Peyer's patch (tissue), 4 donors: ENCODE data around the gene RPL3. TPM values are rescaled to one million over a fixed set of nuclear protein-coding genes. Genes with fewer than 3 reads are reported as not detected.

ENCODE experiments used
- DNase-seq, 3 donors: peaks; one replicate each; pipeline ENCODE4 v3.0.0-alpha.2; 2017 to 2019
- H3K27ac ChIP-seq, 4 donors: fragments of 200-600 bp; sonication (generic); one replicate each; pipeline ENCODE4 v1.5.1; 2016 to 2019
- H3K27me3 ChIP-seq, 2 donors: fragments of 200-600 bp; sonication (generic); one replicate each; pipeline ENCODE4 v1.5.1; 2019
- H3K36me3 ChIP-seq, 3 donors: fragments of 200-600 bp; sonication (generic); one replicate each; pipeline ENCODE4 v1.5.1; 2016 to 2019
- H3K4me1 ChIP-seq, 4 donors: fragments of 200-600 bp; sonication (generic); one replicate each; pipeline ENCODE4 v1.5.1; 2016 to 2019
- H3K4me3 ChIP-seq, 4 donors: fragments of 200-600 bp; sonication (generic); 1 replicate in 3 of 4; 2 replicates in 1 of 4; pipeline ENCODE4 v1.5.1; 2016 to 2019; ENCODE audit warnings: mild to moderate bottlenecking in 1 of 4
- H3K9me3 ChIP-seq, 4 donors: fragments of 200-600 bp; sonication (generic); one replicate each; pipeline ENCODE4 v1.5.1; 2016 to 2019; ENCODE audit warnings: mild to moderate bottlenecking in 1 of 4
- CTCF ChIP-seq, 6 experiments: fragments of 450-650 bp in 4 of 6; fragments of 200-600 bp in 2 of 6; sonication (generic) in 1 of 6; IDR thresholded peaks; one replicate each; pipeline ENCODE4 v1.5.1; 2017 to 2019; ENCODE audit warnings: antibody characterized with exemption in 6 of 6, mild to moderate bottlenecking in 3 of 6, moderate library complexity in 1 of 6
- POLR2A ChIP-seq, 2 donors: fragments of 450-650 bp; IDR thresholded peaks; one replicate each; pipeline ENCODE4 v1.5.1; 2017; ENCODE audit warnings: antibody characterized with exemption in 2 of 2, mild to moderate bottlenecking in 2 of 2, moderate library complexity in 2 of 2
- total RNA-seq, 4 donors: library from RNA; depleted of rRNA; stranded (reverse); fragments of >200 nt; gene quantifications; one replicate each; pipeline ENCODE4 v1.1.0, GENCODE V29; 2016

Gene RPL3
- total RNA-seq, 4 donors from 2014 or later = 736 to 1,914 (median 1,266) TPM

- no peaks in the 10 kb centered on the region for H3K9me3 ChIP-seq
- H3K27me3 ChIP-seq = no peaks in the 10 kb centered on the region
- no peak overlapping the region for H3K4me3 ChIP-seq
- DNase-seq = peak in 1 of 3 donors; percentile 48
- H3K4me1 ChIP-seq = peaks cover 0 to 31% (median 12%) of the 10 kb centered on the region in 4 donors
- TF ChIP-seq POLR2A (IDR thresholded peaks at IDR 0.05) (no peak), CTCF (IDR thresholded peaks at IDR 0.05) (no peak)
- peaks cover 0 to 61% (median 5%) of the 10 kb centered on the region in 3 donors for H3K36me3 ChIP-seq
- no peak overlapping the region for H3K27ac ChIP-seq
Measured at GRCh38 chr22:39312410-39312809, 7.0 kb downstream of the RPL3 start.

GRCh38 chr22:39311592-39312400 lies 7.6 kb downstream of the RPL3 start:
- H3K27me3 ChIP-seq = no peaks in the 10 kb centered on the region
- TF ChIP-seq POLR2A (IDR thresholded peaks at IDR 0.05) (no peak), CTCF (IDR thresholded peaks at IDR 0.05) (no peak)
- H3K4me3 ChIP-seq = no peak overlapping the region
- H3K36me3 ChIP-seq = peaks cover 0 to 54% (median 5%) of the 10 kb centered on the region in 3 donors
- no peak overlapping the region for H3K27ac ChIP-seq
- peaks cover 0 to 25% (median 6%) of the 10 kb centered on the region in 4 donors for H3K4me1 ChIP-seq
- no peaks in the 10 kb centered on the region for H3K9me3 ChIP-seq
- peak in 1 of 3 donors; percentile 48 for DNase-seq

GRCh38 chr22:39309881-39310714 lies 9.3 kb downstream of the RPL3 start:
- H3K27ac ChIP-seq = peak overlapping the region in 1 of 4 donors; percentile 19
- DNase-seq = peak in 1 of 3 donors; percentile 45
- no peaks in the 10 kb centered on the region for H3K27me3 ChIP-seq
- H3K4me3 ChIP-seq = no peak overlapping the region
- no peaks in the 10 kb centered on the region for H3K9me3 ChIP-seq
- H3K36me3 ChIP-seq = peaks cover 0 to 37% (median 5%) of the 10 kb centered on the region in 3 donors
- no peak for TF ChIP-seq CTCF (IDR thresholded peaks at IDR 0.05)
- no peak for TF ChIP-seq POLR2A (IDR thresholded peaks at IDR 0.05)
- H3K4me1 ChIP-seq = peaks cover 0 to 8% (median 0%) of the 10 kb centered on the region in 4 donors

- no peaks in the 10 kb centered on the region for H3K9me3 ChIP-seq
- H3K36me3 ChIP-seq = peaks cover 0 to 31% (median 2%) of the 10 kb centered on the region in 3 donors
- H3K27me3 ChIP-seq = no peaks in the 10 kb centered on the region
- no peak overlapping the region for H3K4me3 ChIP-seq
- H3K27ac ChIP-seq = peak overlapping the region in 2 of 4 donors; percentile 19 to 64
- TF ChIP-seq CTCF (IDR thresholded peaks at IDR 0.05) (no peak), POLR2A (IDR thresholded peaks at IDR 0.05) (no peak)
- no peak for DNase-seq
- peaks cover 0 to 5% (median 0%) of the 10 kb centered on the region in 4 donors for H3K4me1 ChIP-seq
Measured at GRCh38 chr22:39309364-39309861, 10.0 kb downstream of the RPL3 start.

GRCh38 chr22:39308614-39309363 lies 10.6 kb downstream of the RPL3 start:
- Histone ChIP-seq H3K4me3 (no peak overlapping the region), H3K4me1 (peaks cover 0 to 5% (median 0%) of the 10 kb centered on the region in 4 donors), H3K27ac (peak overlapping the region in 3 of 4 donors; percentile 2 to 64 (median 19)), H3K9me3 (no peaks in the 10 kb centered on the region), H3K27me3 (no peaks in the 10 kb centered on the region), H3K36me3 (peaks cover 0 to 24% (median 0%) of the 10 kb centered on the region in 3 donors)
- TF ChIP-seq CTCF (IDR thresholded peaks at IDR 0.05) = no peak
- TF ChIP-seq POLR2A (IDR thresholded peaks at IDR 0.05) = no peak
- peak in 1 of 3 donors; percentile 86 for DNase-seq
